Measurements from ENCODE around the gene PBX3.

PBX3 gene

GRCh38 chr9:125983681-125984080 lies 236.5 kb downstream of the PBX3 start:
- no peak for FAIRE-seq

GRCh38 chr9:125984461-125984860 lies 237.3 kb downstream of the PBX3 start:
- no peak for FAIRE-seq

- FAIRE-seq, result no peak
Measured at GRCh38 chr9:125985142-125985997, 238.2 kb downstream of the PBX3 start.

- FAIRE-seq, result no peak
Measured at GRCh38 chr9:125985998-125986655, 239.0 kb downstream of the PBX3 start.

- no peak for FAIRE-seq
Measured at GRCh38 chr9:125986966-125987365, 239.8 kb downstream of the PBX3 start.

GRCh38 chr9:125987420-125987819 lies 240.2 kb downstream of the PBX3 start:
- no peak for FAIRE-seq

- no peak for FAIRE-seq
Measured at GRCh38 chr9:125988479-125989050, 241.4 kb downstream of the PBX3 start.

GRCh38 chr9:125989090-125989501 lies 241.9 kb downstream of the PBX3 start:
- no peak for FAIRE-seq

- FAIRE-seq, result no peak
Measured at GRCh38 chr9:125989524-125990180, 242.5 kb downstream of the PBX3 start.

- no peak for FAIRE-seq
Measured at GRCh38 chr9:125990186-125990792, 243.1 kb downstream of the PBX3 start.

GRCh38 chr9:125990793-125991220 lies 243.6 kb downstream of the PBX3 start:
- FAIRE-seq, result no peak

- FAIRE-seq, result no peak
Measured at GRCh38 chr9:125991886-125992529, 244.8 kb downstream of the PBX3 start.

GRCh38 chr9:125992557-125992956 lies 245.4 kb downstream of the PBX3 start:
- FAIRE-seq, result no peak

- FAIRE-seq, result no peak
Measured at GRCh38 chr9:125993466-125993865, 246.3 kb downstream of the PBX3 start.

- no peak for FAIRE-seq
Measured at GRCh38 chr9:125994066-125994943, 247.1 kb downstream of the PBX3 start.

- no peak for FAIRE-seq
Measured at GRCh38 chr9:125995006-125995405, 247.8 kb downstream of the PBX3 start.

- FAIRE-seq, result no peak
Measured at GRCh38 chr9:125995706-125996105, 248.5 kb downstream of the PBX3 start.

- FAIRE-seq, result no peak
Measured at GRCh38 chr9:125996791-125997190, 249.6 kb downstream of the PBX3 start.

GRCh38 chr9:125997196-125997823 lies 250.1 kb downstream of the PBX3 start:
- no peak for FAIRE-seq

GRCh38 chr9:125998837-125999503 lies 251.8 kb downstream of the PBX3 start:
- FAIRE-seq, result no peak
